HepG2 (cell line): ENCODE data around the gene PHACTR1. TPM values are rescaled to one million over a fixed set of nuclear protein-coding genes. Genes with fewer than 3 reads are reported as not detected.

Experiments
- CBFB ChIP-seq: sonication (generic); formaldehyde crosslinking; IDR thresholded peaks from 2 replicates; pipeline ENCODE4 v1.4.0; 2020; ENCODE audit warnings: missing genetic modification reagents
- JDP2 ChIP-seq: sonication (generic); formaldehyde crosslinking; IDR thresholded peaks from 2 replicates; pipeline ENCODE4 v1.8.1; 2022; ENCODE audit warnings: missing genetic modification reagents, borderline replicate concordance
- MED1 ChIP-seq: sonication (generic); formaldehyde crosslinking; IDR thresholded peaks from 2 replicates; pipeline ENCODE4 v1.4.0; 2020; ENCODE audit warnings: missing genetic modification reagents
- MTA1 ChIP-seq: sonication (generic); formaldehyde crosslinking; IDR thresholded peaks from 2 replicates; pipeline ENCODE4 v1.4.0; 2020; ENCODE audit warnings: missing genetic modification reagents, mild to moderate bottlenecking, borderline replicate concordance
- MXD1 ChIP-seq: sonication (generic); formaldehyde crosslinking; IDR thresholded peaks from 2 replicates; pipeline ENCODE4 v1.4.0; 2020; ENCODE audit warnings: mild to moderate bottlenecking, missing genetic modification reagents
- NRL ChIP-seq: sonication (generic); formaldehyde crosslinking; IDR thresholded peaks from 2 replicates; pipeline ENCODE4 v1.5.0; 2020; ENCODE audit warnings: missing genetic modification reagents, mild to moderate bottlenecking, moderate library complexity, borderline replicate concordance
- RBM22 ChIP-seq: fragments of 200-400 bp; formaldehyde crosslinking; optimal IDR thresholded peaks from 2 replicates; pipeline ENCODE3; 2017; ENCODE audit warnings: mild to moderate bottlenecking, low read length, moderate library complexity
- REL ChIP-seq: sonication (generic); formaldehyde crosslinking; conservative IDR thresholded peaks from 2 replicates; pipeline ENCODE4 v1.8.0; 2022; ENCODE audit warnings: mild to moderate bottlenecking, missing genetic modification reagents, moderate library complexity
- THYN1 ChIP-seq: sonication (generic); formaldehyde crosslinking; IDR thresholded peaks from 2 replicates; pipeline ENCODE4 v1.8.1; 2023; ENCODE audit warnings: low read depth, mild to moderate bottlenecking, moderate library complexity, missing genetic modification reagents, borderline replicate concordance
- TIGD3 ChIP-seq: sonication (generic); formaldehyde crosslinking; IDR thresholded peaks from 2 replicates; pipeline ENCODE4 v1.5.1; 2020; ENCODE audit warnings: mild to moderate bottlenecking, missing genetic modification reagents, borderline replicate concordance
- TRIM24 ChIP-seq: sonication (generic); formaldehyde crosslinking; IDR thresholded peaks from 2 replicates; pipeline ENCODE4 v1.8.0; 2022; ENCODE audit warnings: mild to moderate bottlenecking, missing genetic modification reagents
- ZBTB46 ChIP-seq: sonication (generic); formaldehyde crosslinking; IDR thresholded peaks from 2 replicates; pipeline ENCODE4 v1.4.0; 2020; ENCODE audit warnings: mild to moderate bottlenecking, missing genetic modification reagents, borderline replicate concordance
- ZNF274 ChIP-seq: sonication (generic); formaldehyde crosslinking; IDR thresholded peaks from 2 replicates; pipeline ENCODE4 v1.5.1; 2020; ENCODE audit warnings: mild to moderate bottlenecking, missing genetic modification reagents
- ZNF446 ChIP-seq: sonication (generic); formaldehyde crosslinking; IDR thresholded peaks from 2 replicates; pipeline ENCODE4 v1.5.0; 2020; ENCODE audit warnings: mild to moderate bottlenecking, missing genetic modification reagents
- ZNF451 ChIP-seq: sonication (generic); formaldehyde crosslinking; IDR thresholded peaks from 2 replicates; pipeline ENCODE4 v1.5.0; 2020; ENCODE audit warnings: mild to moderate bottlenecking, missing genetic modification reagents
- ZNF564 ChIP-seq: sonication (generic); formaldehyde crosslinking; IDR thresholded peaks from 2 replicates; pipeline ENCODE4 v1.8.1; 2023; ENCODE audit warnings: mild to moderate bottlenecking, missing genetic modification reagents
- ZNF614 ChIP-seq: IDR thresholded peaks from 2 replicates; pipeline ENCODE4 v1.6.1; 2018; ENCODE audit warnings: missing biosample characterization, missing genetic modification reagents, inconsistent platforms, borderline replicate concordance
- ZNF710 ChIP-seq: sonication (generic); formaldehyde crosslinking; IDR thresholded peaks from 2 replicates; pipeline ENCODE4 v1.5.0; 2020; ENCODE audit warnings: mild to moderate bottlenecking, missing genetic modification reagents, borderline replicate concordance
- ZNF879 ChIP-seq: sonication (generic); formaldehyde crosslinking; IDR thresholded peaks from 2 replicates; pipeline ENCODE4 v1.8.1; 2023; ENCODE audit warnings: missing genetic modification reagents
- ZNF883 ChIP-seq: sonication (generic); formaldehyde crosslinking; IDR thresholded peaks from 2 replicates; pipeline ENCODE4 v1.5.1; 2020; ENCODE audit warnings: mild to moderate bottlenecking, missing genetic modification reagents; ENCODE audit errors: not compliant biosample characterization
- ZSCAN9 ChIP-seq: IDR thresholded peaks from 2 replicates; pipeline ENCODE4 v1.6.1; 2016; ENCODE audit warnings: borderline replicate concordance
- polyA plus RNA-seq, 8 experiments: library from polyadenylated mRNA; depleted of rRNA in 3 of 8; stranded (reverse) in 7 of 8; unstranded in 1 of 8; fragments of >200 nt; fragmentation: Illumina TruSeq in 4 of 8; extraction: Trizol in 4 of 8; gene quantifications; 2 replicates each; pipeline versions ENCODE4 v1.2.1 to v1.2.3, GENCODE V29; 2011 to 2016; ENCODE audit warnings: low read depth in 4 of 8, missing spikeins in 1 of 8, mixed read lengths in 1 of 8; ENCODE audit not compliant: insufficient read depth in 1 of 8
- total RNA-seq, 5 experiments: library from RNA; depleted of rRNA; stranded (reverse); fragments of >200 nt; fragmentation: Illumina TruSeq; extraction: Trizol; gene quantifications; 2 replicates each; pipeline ENCODE4 v1.2.3, GENCODE V29; 2016; ENCODE audit warnings: low read depth in 1 of 5
- TF ChIP-seq, protein P1 (sequence below): sonication (generic); formaldehyde crosslinking; IDR thresholded peaks from 2 replicates; pipeline ENCODE4 v1.4.0; 2020; ENCODE audit warnings: mild to moderate bottlenecking, missing genetic modification reagents
- TF ChIP-seq, protein P2 (sequence below): sonication (generic); formaldehyde crosslinking; IDR thresholded peaks from 2 replicates; pipeline ENCODE4 v1.4.0; 2020; ENCODE audit warnings: missing genetic modification reagents

PHACTR1 gene
- total and polyA plus RNA-seq, 2 of the 13 experiments (the other 11 are each of a cell fraction or from before 2014, with no cell fraction given): 0.09 TPM; not detected in 1

- no peak for TF ChIP-seq ZNF710 (CRISPR knock-in tag)
- TF ChIP-seq ZBTB46: no peak
- TF ChIP-seq TRIM24 (CRISPR knock-in tag): no peak
- no peak for TF ChIP-seq ZNF614 (CRISPR knock-in tag)
- TF ChIP-seq TIGD3 (CRISPR knock-in tag): no peak
- no peak for TF ChIP-seq JDP2 (CRISPR knock-in tag)
- TF ChIP-seq, protein P1, sequence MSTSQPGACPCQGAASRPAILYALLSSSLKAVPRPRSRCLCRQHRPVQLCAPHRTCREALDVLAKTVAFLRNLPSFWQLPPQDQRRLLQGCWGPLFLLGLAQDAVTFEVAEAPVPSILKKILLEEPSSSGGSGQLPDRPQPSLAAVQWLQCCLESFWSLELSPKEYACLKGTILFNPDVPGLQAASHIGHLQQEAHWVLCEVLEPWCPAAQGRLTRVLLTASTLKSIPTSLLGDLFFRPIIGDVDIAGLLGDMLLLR: 0 out of 2 replicates have a peak, but pooled peaks have one; percentile 21
- TF ChIP-seq ZNF564 (CRISPR knock-in tag): no peak
- TF ChIP-seq ZNF446 (CRISPR knock-in tag): no peak
- TF ChIP-seq RBM22: peak; percentile 16
- peak; percentile 63; the same call in 1 of the 2 replicates for TF ChIP-seq ZNF274
- 0 out of 2 replicates have a peak, but pooled peaks have one; percentile 37 for TF ChIP-seq NRL (CRISPR knock-in tag)
- TF ChIP-seq, protein P2, sequence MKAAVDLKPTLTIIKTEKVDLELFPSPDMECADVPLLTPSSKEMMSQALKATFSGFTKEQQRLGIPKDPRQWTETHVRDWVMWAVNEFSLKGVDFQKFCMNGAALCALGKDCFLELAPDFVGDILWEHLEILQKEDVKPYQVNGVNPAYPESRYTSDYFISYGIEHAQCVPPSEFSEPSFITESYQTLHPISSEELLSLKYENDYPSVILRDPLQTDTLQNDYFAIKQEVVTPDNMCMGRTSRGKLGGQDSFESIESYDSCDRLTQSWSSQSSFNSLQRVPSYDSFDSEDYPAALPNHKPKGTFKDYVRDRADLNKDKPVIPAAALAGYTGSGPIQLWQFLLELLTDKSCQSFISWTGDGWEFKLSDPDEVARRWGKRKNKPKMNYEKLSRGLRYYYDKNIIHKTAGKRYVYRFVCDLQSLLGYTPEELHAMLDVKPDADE (CRISPR knock-in tag): no peak
- no peak for TF ChIP-seq REL (CRISPR knock-in tag)
- TF ChIP-seq ZNF879 (CRISPR knock-in tag): no peak
- TF ChIP-seq CBFB (CRISPR knock-in tag): no peak
- TF ChIP-seq ZSCAN9 (CRISPR knock-in tag): no peak
- TF ChIP-seq MXD1 (CRISPR knock-in tag): no peak
- TF ChIP-seq MTA1 (CRISPR knock-in tag): no peak
- TF ChIP-seq ZNF451 (CRISPR knock-in tag): no peak
- TF ChIP-seq MED1 (CRISPR knock-in tag): no peak
- no peak for TF ChIP-seq THYN1
- TF ChIP-seq ZNF883 (CRISPR knock-in tag): peak; percentile 45
These were observed 572.4 kb downstream of the PHACTR1 start (continued) for GRCh38 chr6:13288969-13289391.
